Mesangial cell (primary cell): ENCODE results near the gene CEBPE. TPM values are rescaled to one million over a fixed set of nuclear protein-coding genes. Genes with fewer than 3 reads are reported as not detected.

Experiments
- total RNA-seq: library from RNA; depleted of rRNA; stranded (reverse); fragments of >200 nt; gene quantifications from 2 replicates; pipeline ENCODE4 v1.2.3, GENCODE V29; 2015

CEBPE gene
- not detected in 2 replicates for total RNA-seq

DNA sequence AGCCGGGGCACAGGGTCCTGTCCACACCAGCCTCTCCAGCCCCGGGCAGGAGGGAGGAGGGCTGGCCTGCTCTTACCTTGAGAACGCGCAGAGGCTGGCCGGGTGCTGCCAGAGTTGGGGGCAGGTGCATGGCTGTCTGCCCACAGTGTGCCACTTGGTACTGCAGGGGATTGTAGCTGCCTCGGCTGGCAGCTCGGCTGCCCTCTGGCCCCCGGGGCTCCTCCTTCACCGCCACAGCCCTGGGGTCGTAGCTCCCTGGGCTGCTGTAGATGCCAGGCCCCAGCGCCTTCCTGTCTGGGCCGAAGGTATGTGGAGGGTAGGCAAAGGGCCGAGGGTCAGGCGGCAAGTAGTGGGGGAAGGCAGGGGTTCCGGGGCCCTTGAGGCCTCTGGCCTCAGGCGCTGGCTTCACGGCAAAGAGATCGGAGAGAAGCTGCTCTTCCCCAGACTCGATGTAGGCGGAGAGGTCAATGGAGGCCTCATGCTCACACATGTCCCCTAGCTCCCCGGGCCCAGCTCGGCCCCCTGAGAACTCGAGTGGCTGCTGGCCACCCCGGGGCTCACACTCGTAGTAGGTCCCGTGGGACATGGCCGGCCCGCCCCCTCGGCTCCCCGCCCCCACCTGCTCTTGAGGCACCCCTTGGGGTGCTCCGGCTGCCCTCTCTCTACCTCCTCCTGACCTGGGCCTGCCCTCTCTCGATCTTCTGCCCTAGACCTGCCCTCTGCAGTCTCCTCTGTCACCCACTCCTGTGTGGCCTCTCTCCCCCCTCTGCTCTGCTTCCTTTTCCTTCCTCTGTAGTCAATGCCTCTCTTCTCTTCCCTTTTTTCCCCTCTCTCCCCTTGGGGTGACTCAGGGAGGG lies at the start of gene CEBPE:
TSS of gene CEBPE (minus strand) at position 750 of the 857 bp plus-strand sequence. CDS start at position 586, 164 bp downstream.

DNA sequence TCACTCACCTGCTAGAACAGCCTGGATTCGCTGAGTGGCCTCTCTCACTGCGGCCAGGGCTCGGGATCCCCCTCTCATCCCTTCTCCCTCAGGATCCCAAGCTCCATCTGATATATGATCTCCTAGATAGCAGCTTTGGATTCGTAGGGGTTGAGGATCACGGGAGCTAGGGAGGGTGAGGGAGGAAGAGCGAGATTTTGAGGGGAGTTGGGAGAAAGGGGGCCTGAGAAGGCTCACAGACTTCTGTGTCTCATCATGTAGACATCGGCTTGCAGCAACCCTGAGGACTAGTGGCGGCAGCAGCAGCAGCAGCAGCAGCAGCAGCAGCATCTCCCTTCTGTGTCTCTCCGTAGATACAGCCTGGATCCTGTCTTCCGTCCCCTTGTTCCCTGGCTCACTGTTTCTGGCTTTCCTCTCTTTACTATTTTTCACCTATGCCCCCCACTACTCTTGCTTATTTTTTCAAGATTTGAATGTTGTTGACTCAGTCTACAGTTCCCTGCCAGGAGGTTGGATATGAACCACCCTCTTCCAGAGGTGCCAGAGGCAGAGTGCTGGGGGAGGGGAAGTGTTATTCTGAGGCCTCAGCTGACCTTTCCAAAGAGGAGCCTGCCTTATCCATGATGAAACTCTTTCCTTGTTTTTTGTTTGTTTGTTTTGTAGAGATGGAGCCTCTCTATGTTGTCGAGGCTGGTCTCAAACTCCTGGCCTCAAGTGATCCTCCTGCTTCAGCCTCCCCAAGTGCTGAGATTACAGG lies 14.3 kb downstream of the CEBPE start, which contains the start of gene CIROP:
TSS of gene CIROP (minus strand) at position 399 of the 757 bp plus-strand sequence. CDS start at position 330, 69 bp downstream.

DNA sequence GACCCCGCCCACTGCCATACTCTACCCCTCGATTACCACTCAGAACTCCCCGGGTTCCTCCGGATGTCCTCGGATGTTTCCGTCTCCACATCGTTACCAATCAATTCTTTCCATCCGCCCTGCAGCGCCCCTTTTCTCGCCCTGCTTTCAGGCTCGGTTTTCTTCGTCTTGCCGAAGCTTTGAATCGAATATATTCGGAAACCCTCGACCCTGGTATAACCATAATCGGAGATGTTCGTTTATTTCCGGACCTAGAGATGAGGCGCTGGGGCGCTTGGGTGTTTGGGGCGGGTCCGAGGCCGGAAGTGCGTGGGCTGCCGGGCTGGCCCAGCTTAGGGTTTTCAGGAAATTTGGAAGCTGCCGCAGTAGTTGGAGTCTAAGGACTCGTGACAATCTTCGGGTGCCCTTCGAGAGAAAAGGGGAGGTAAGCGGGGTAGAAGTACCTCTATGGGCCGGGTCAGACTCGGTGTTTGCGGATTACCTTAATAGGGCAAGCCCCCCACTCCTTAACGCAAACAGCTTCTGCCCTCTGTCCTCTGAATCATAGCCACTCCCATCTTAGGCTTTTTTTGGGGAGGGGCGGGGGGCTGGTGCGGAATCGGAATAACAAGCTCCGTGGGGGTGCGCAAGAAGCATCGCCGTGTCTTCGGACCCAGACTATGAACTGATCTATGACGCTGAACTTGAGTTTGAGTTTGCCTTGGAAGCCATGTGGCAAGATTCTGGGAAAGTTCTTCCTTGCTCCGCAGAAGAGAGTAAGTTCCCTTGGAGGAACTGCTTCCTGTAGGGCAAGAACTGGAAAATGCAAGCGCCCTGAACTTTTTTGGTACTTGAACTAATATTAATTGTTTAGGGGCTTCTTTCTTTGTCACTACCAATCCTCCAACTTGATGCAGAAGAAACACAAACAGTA lies 23.6 kb downstream of the CEBPE start, which contains the start of gene C14orf119:
TSS of gene C14orf119 (plus strand) at position 310 of the 913 bp plus-strand sequence. CDS start 2,154 bp downstream, outside the sequence.

DNA sequence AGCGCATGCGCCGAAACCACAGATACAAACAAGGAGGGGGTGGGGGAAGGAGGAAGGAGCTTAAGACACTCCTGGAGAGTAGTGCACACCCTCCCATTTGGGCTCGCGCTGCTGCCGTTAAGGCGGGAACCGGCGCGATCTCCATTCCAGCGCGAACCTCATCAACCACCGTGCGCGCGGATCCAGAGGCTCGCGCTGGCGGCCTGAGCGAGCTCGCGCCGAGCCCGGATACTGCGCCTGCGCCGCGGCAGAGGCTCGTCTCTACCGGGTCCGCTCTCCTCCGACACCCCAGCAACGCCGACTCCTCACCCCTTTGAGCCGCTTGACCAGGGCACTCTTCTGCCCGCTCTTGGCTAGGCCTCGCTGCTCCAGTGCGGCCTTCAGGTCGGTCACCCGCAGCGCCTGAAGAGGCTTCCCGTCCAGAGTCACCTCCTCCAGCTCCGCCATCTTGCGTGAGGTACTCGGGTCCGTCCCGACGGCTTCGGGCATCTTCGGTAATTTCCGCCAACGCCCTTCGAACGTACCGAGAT lies 24.3 kb downstream of the CEBPE start, which contains the start of gene ACIN1:
TSS of gene ACIN1 (minus strand) at position 471 of the 530 bp plus-strand sequence. CDS start at position 447, 24 bp downstream.

Other genes starting within 250 kb of the CEBPE start
- 122 and 211 TPM in 2 replicates for gene LRP10, start 247.5 kb downstream of the CEBPE start, total RNA-seq
- gene REM2, start 236.0 kb downstream of the CEBPE start, total RNA-seq, result 0.33 and 0.38 TPM in 2 replicates
- 54.6 and 60.3 TPM in 2 replicates for gene RBM23, start 200.1 kb downstream of the CEBPE start, total RNA-seq
- 58.3 and 102 TPM in 2 replicates for gene PRMT5, start 189.9 kb downstream of the CEBPE start, total RNA-seq
- 61.6 and 92.7 TPM in 2 replicates for gene HAUS4, start 162.2 kb downstream of the CEBPE start, total RNA-seq
- gene AJUBA, start 136.7 kb downstream of the CEBPE start, total RNA-seq, result 79.4 and 123 TPM in 2 replicates
- gene C14orf93, start 109.1 kb downstream of the CEBPE start, total RNA-seq, result 6.2 and 18.6 TPM in 2 replicates
- gene PSMB5, start 84.4 kb downstream of the CEBPE start, total RNA-seq, result 269 and 351 TPM in 2 replicates
- not detected in 2 replicates for gene PSMB11, start 77.0 kb downstream of the CEBPE start, total RNA-seq
- gene CDH24, start 61.7 kb downstream of the CEBPE start, total RNA-seq, result 11.1 and 13.8 TPM in 2 replicates
- gene ACIN1, start 24.1 kb downstream of the CEBPE start, total RNA-seq, result 55.4 and 55.8 TPM in 2 replicates
- gene C14orf119, start 23.8 kb downstream of the CEBPE start, total RNA-seq, result 44.7 and 47.3 TPM in 2 replicates
- gene CIROP, start 14.3 kb downstream of the CEBPE start, total RNA-seq, result not detected in 2 replicates
- gene SLC7A8, start 64.4 kb upstream of the CEBPE start, total RNA-seq, result 0.98 and 7.2 TPM in 2 replicates
- gene RNF212B, start 118.7 kb upstream of the CEBPE start, total RNA-seq, result not detected in 2 replicates
- gene HOMEZ, start 166.9 kb upstream of the CEBPE start, total RNA-seq, result 9.1 and 11.1 TPM in 2 replicates
- 0.98 and 3.2 TPM in 2 replicates for gene PPP1R3E, start 183.6 kb upstream of the CEBPE start, total RNA-seq
- gene BCL2L2, start 187.6 kb upstream of the CEBPE start, total RNA-seq, result 13.5 and 15.5 TPM in 2 replicates
- 58.4 and 59.0 TPM in 2 replicates for gene PABPN1, start 202.2 kb upstream of the CEBPE start, total RNA-seq
- gene SLC22A17, start 233.6 kb upstream of the CEBPE start, total RNA-seq, result 16.9 and 34.9 TPM in 2 replicates
- 10.4 and 14.7 TPM in 2 replicates for gene EFS, start 245.9 kb upstream of the CEBPE start, total RNA-seq